Suprapubic skin (tissue), 4 donors: ENCODE data around the gene LYRM4. TPM values are rescaled to one million over a fixed set of nuclear protein-coding genes. Genes with fewer than 3 reads are reported as not detected.

Source experiments
- DNase-seq, 2 donors: peaks; one replicate each; pipeline ENCODE4 v3.0.0-alpha.2; 2019; ENCODE audit warnings: low spot score in 2 of 2
- H3K27ac ChIP-seq: fragments of 200-600 bp; sonication (generic); one replicate; pipeline ENCODE4 v1.5.1; 2019
- H3K27me3 ChIP-seq: fragments of 200-600 bp; sonication (generic); one replicate; pipeline ENCODE4 v1.5.1; 2019
- H3K36me3 ChIP-seq: fragments of 200-600 bp; sonication (generic); one replicate; pipeline ENCODE4 v1.5.1; 2019
- H3K4me1 ChIP-seq: fragments of 200-600 bp; sonication (generic); one replicate; pipeline ENCODE4 v1.5.1; 2019
- H3K4me3 ChIP-seq: fragments of 200-600 bp; sonication (generic); one replicate; pipeline ENCODE4 v1.5.1; 2019; ENCODE audit warnings: mild to moderate bottlenecking
- H3K9me3 ChIP-seq: fragments of 200-600 bp; sonication (generic); one replicate; pipeline ENCODE4 v1.5.1; 2019
- CTCF ChIP-seq, 2 donors: fragments of 200-600 bp in 1 of 2; fragments of 450-650 bp in 1 of 2; sonication (generic) in 1 of 2; IDR thresholded peaks; one replicate each; pipeline ENCODE4 v1.5.1; 2016 to 2019; ENCODE audit warnings: antibody characterized with exemption in 2 of 2, mild to moderate bottlenecking in 1 of 2, moderate library complexity in 1 of 2
- EP300 ChIP-seq: sonication (generic); formaldehyde crosslinking; IDR thresholded peaks from one replicate; pipeline ENCODE4 v1.6.1; 2017; ENCODE audit warnings: antibody characterized with exemption
- POLR2A ChIP-seq, 2 donors: fragments of 450-650 bp; IDR thresholded peaks; one replicate each; pipeline ENCODE4 v1.6.1; 2017; ENCODE audit warnings: antibody characterized with exemption in 2 of 2, mild to moderate bottlenecking in 2 of 2, moderate library complexity in 2 of 2
- POLR2AphosphoS5 ChIP-seq, 3 donors: sonication (generic); formaldehyde crosslinking; IDR thresholded peaks; one replicate each; pipeline ENCODE4 v1.6.1; 2017; ENCODE audit warnings: antibody characterized with exemption in 3 of 3
- WGBS: methylation state at CpG from one replicate; pipeline ENCODE4 v1.1.5; 2018; 5-methylcytosine and 5-hydroxymethylcytosine counted together
- total RNA-seq, 4 donors: library from RNA; depleted of rRNA; stranded (reverse); fragments of >200 nt; gene quantifications; one replicate each; pipeline ENCODE4 v1.1.0, GENCODE V29; 2016

The LYRM4 gene
- total RNA-seq, 4 donors from 2014 or later, result 16.1 to 37.5 (median 19.6) TPM

GRCh38 chr6:5197084-5197483 lies 63.7 kb downstream of the LYRM4 start:
- Histone ChIP-seq H3K4me3 (no peak overlapping the region), H3K27ac (no peak overlapping the region), H3K27me3 (no peaks in the 10 kb centered on the region), H3K36me3 (peaks cover 4% of the 10 kb centered on the region), H3K4me1 (no peaks in the 10 kb centered on the region), H3K9me3 (no peaks in the 10 kb centered on the region)
- TF ChIP-seq EP300, result no peak
- no peak for TF ChIP-seq CTCF (IDR thresholded peaks at IDR 0.05)
- no peak for TF ChIP-seq POLR2A (IDR thresholded peaks at IDR 0.05)
- TF ChIP-seq POLR2AphosphoS5 (IDR thresholded peaks at IDR 0.05), result no peak
- 96% methylated on average over 5 of the region's 5 CpGs for WGBS
- DNase-seq, result no peak

- H3K36me3 ChIP-seq, result peaks cover 4% of the 10 kb centered on the region
- WGBS, result 94% methylated on average over 10 of the region's 11 CpGs
- H3K27ac ChIP-seq, result no peak overlapping the region
- TF ChIP-seq POLR2AphosphoS5 (IDR thresholded peaks at IDR 0.05), result no peak
- no peak for TF ChIP-seq EP300
- no peak for TF ChIP-seq POLR2A (IDR thresholded peaks at IDR 0.05)
- TF ChIP-seq CTCF (IDR thresholded peaks at IDR 0.05), result no peak
- H3K4me3 ChIP-seq, result no peak overlapping the region
- no peak for DNase-seq
- no peaks in the 10 kb centered on the region for H3K27me3 ChIP-seq
- H3K9me3 ChIP-seq, result no peaks in the 10 kb centered on the region
- no peaks in the 10 kb centered on the region for H3K4me1 ChIP-seq
Observed at GRCh38 chr6:5192135-5192794, 68.5 kb downstream of the LYRM4 start.

GRCh38 chr6:5191722-5192121 lies 69.0 kb downstream of the LYRM4 start:
- Histone ChIP-seq H3K9me3 (no peaks in the 10 kb centered on the region), H3K4me1 (no peaks in the 10 kb centered on the region), H3K27me3 (no peaks in the 10 kb centered on the region), H3K36me3 (peaks cover 4% of the 10 kb centered on the region), H3K4me3 (no peak overlapping the region), H3K27ac (no peak overlapping the region)
- WGBS, result 89% methylated on average over 3 of the region's 3 CpGs
- no peak for TF ChIP-seq CTCF (IDR thresholded peaks at IDR 0.05)
- TF ChIP-seq POLR2AphosphoS5 (IDR thresholded peaks at IDR 0.05), result no peak
- TF ChIP-seq POLR2A (IDR thresholded peaks at IDR 0.05), result no peak
- TF ChIP-seq EP300, result no peak
- no peak for DNase-seq

- Histone ChIP-seq H3K4me3 (no peak overlapping the region), H3K36me3 (peaks cover 2% of the 10 kb centered on the region), H3K27ac (no peak overlapping the region), H3K4me1 (no peaks in the 10 kb centered on the region), H3K27me3 (no peaks in the 10 kb centered on the region), H3K9me3 (no peaks in the 10 kb centered on the region)
- no peak for DNase-seq
- 97% methylated on average over 6 of the region's 6 CpGs for WGBS
- TF ChIP-seq EP300 (no peak), CTCF (IDR thresholded peaks at IDR 0.05) (no peak), POLR2AphosphoS5 (IDR thresholded peaks at IDR 0.05) (no peak)
Observed at GRCh38 chr6:5191222-5191621, 69.5 kb downstream of the LYRM4 start.

- H3K4me3 ChIP-seq, result no peak overlapping the region
- no peak for DNase-seq
- H3K27ac ChIP-seq, result no peak overlapping the region
- no peaks in the 10 kb centered on the region for H3K36me3 ChIP-seq
- no peaks in the 10 kb centered on the region for H3K27me3 ChIP-seq
- no peak for TF ChIP-seq CTCF (IDR thresholded peaks at IDR 0.05)
- TF ChIP-seq POLR2A (IDR thresholded peaks at IDR 0.05), result no peak
- TF ChIP-seq EP300, result no peak
- TF ChIP-seq POLR2AphosphoS5 (IDR thresholded peaks at IDR 0.05), result no peak
- H3K9me3 ChIP-seq, result no peaks in the 10 kb centered on the region
- 60% methylated on average over 3 of the region's 3 CpGs for WGBS
- H3K4me1 ChIP-seq, result no peaks in the 10 kb centered on the region
Observed at GRCh38 chr6:5190507-5190906, 70.2 kb downstream of the LYRM4 start.
